ENCODE data around the gene MIPEP.

MIPEP gene

GRCh38 chr13:23680845-23681669, 208.1 kb downstream of the MIPEP start:
- DNase-seq (ENCODE audit: low read depth): no peak
